Measurements from ENCODE around the gene CHST13. TPM values are rescaled to one million over a fixed set of nuclear protein-coding genes. Genes with fewer than 3 reads are reported as not detected.

Gene CHST13
- total RNA-seq, 3 donors from 2014 or later (not counting 1 experiment from before 2014, with no cell fraction given): 0.19 to 0.20 TPM; not detected in 1

GRCh38 chr3:126501054-126501453 is 22.9 kb upstream of the CHST13 start:
- no peak for TF ChIP-seq CTCF (IDR thresholded peaks at IDR 0.05)
- no peaks in the 10 kb centered on the region for H3K36me3 Mint-ChIP-seq
- no peak overlapping the region for H3K27ac Mint-ChIP-seq
- Histone ChIP-seq H3K9me3 (ENCODE audit: control insufficient read depth, insufficient read depth, low read length) (no peaks in the 10 kb centered on the region), H3K4me3 (ENCODE audit: low read length) (no peak overlapping the region), H3K36me3 (ENCODE audit: control insufficient read depth, insufficient read depth, low read length) (no peaks in the 10 kb centered on the region), H3K27ac (ENCODE audit: low read length) (no peak overlapping the region), H3K4me1 (ENCODE audit: control insufficient read depth, insufficient read depth, low read length) (no peaks in the 10 kb centered on the region), H3K27me3 (ENCODE audit: control insufficient read depth, insufficient read depth, low read length) (no peaks in the 10 kb centered on the region)
- ATAC-seq (no peak), DNase-seq (no peak)
- 78% methylated on average over 5 of the region's 5 CpGs for WGBS (ENCODE audit: insufficient coverage)
- H3K4me3 Mint-ChIP-seq: no peak overlapping the region
- H3K4me1 Mint-ChIP-seq: peaks cover 0 to 6% of the 10 kb centered on the region in 2 donors
- no peaks in the 10 kb centered on the region for H3K9me3 Mint-ChIP-seq
- intact Hi-C loops (cut with micrococcal nuclease): no loop called here
- peaks cover 0 to 7% of the 10 kb centered on the region in 2 donors for H3K27me3 Mint-ChIP-seq (ENCODE audit: low read depth in 2 of 2)

- H3K9me3 ChIP-seq (ENCODE audit: control insufficient read depth, insufficient read depth, low read length): no peaks in the 10 kb centered on the region
- Mint-ChIP-seq H3K4me1 (peaks cover 0 to 6% of the 10 kb centered on the region in 2 donors), H3K36me3 (no peaks in the 10 kb centered on the region), H3K27me3 (ENCODE audit: low read depth in 2 of 2) (peaks cover 0 to 9% of the 10 kb centered on the region in 2 donors), H3K9me3 (no peaks in the 10 kb centered on the region), H3K27ac (no peak overlapping the region), H3K4me3 (no peak overlapping the region)
- no peaks in the 10 kb centered on the region for H3K36me3 ChIP-seq (ENCODE audit: control insufficient read depth, insufficient read depth, low read length)
- no peak overlapping the region for H3K27ac ChIP-seq (ENCODE audit: low read length)
- no peak for DNase-seq
- WGBS (ENCODE audit: insufficient coverage): 79% methylated on average over 7 of the region's 7 CpGs
- no peaks in the 10 kb centered on the region for H3K4me1 ChIP-seq (ENCODE audit: control insufficient read depth, insufficient read depth, low read length)
- intact Hi-C loops (cut with micrococcal nuclease): no loop called here
- ATAC-seq: no peak
- no peak overlapping the region for H3K4me3 ChIP-seq (ENCODE audit: low read length)
- no peak for TF ChIP-seq CTCF (IDR thresholded peaks at IDR 0.05)
- H3K27me3 ChIP-seq (ENCODE audit: control insufficient read depth, insufficient read depth, low read length): no peaks in the 10 kb centered on the region
Measured at GRCh38 chr3:126501736-126502135, 22.2 kb upstream of the CHST13 start.

GRCh38 chr3:126502656-126503055 is 21.3 kb upstream of the CHST13 start:
- H3K9me3 ChIP-seq (ENCODE audit: control insufficient read depth, insufficient read depth, low read length): no peaks in the 10 kb centered on the region
- Mint-ChIP-seq H3K36me3 (no peaks in the 10 kb centered on the region), H3K27me3 (ENCODE audit: low read depth in 2 of 2) (peaks cover 0 to 9% of the 10 kb centered on the region in 2 donors), H3K9me3 (no peaks in the 10 kb centered on the region), H3K4me3 (no peak overlapping the region), H3K27ac (no peak overlapping the region), H3K4me1 (no peaks in the 10 kb centered on the region)
- 97% methylated on average over 1 of the region's 1 CpG for WGBS (ENCODE audit: insufficient coverage)
- no peak overlapping the region for H3K27ac ChIP-seq (ENCODE audit: low read length)
- intact Hi-C loops (cut with micrococcal nuclease): no loop called here
- TF ChIP-seq CTCF (IDR thresholded peaks at IDR 0.05): no peak
- H3K27me3 ChIP-seq (ENCODE audit: control insufficient read depth, insufficient read depth, low read length): no peaks in the 10 kb centered on the region
- DNase-seq: no peak
- no peaks in the 10 kb centered on the region for H3K4me1 ChIP-seq (ENCODE audit: control insufficient read depth, insufficient read depth, low read length)
- no peaks in the 10 kb centered on the region for H3K36me3 ChIP-seq (ENCODE audit: control insufficient read depth, insufficient read depth, low read length)
- no peak for ATAC-seq
- no peak overlapping the region for H3K4me3 ChIP-seq (ENCODE audit: low read length)

GRCh38 chr3:126503701-126504100 is 20.3 kb upstream of the CHST13 start:
- Histone ChIP-seq H3K27me3 (ENCODE audit: control insufficient read depth, insufficient read depth, low read length) (no peaks in the 10 kb centered on the region), H3K36me3 (ENCODE audit: control insufficient read depth, insufficient read depth, low read length) (no peaks in the 10 kb centered on the region), H3K4me1 (ENCODE audit: control insufficient read depth, insufficient read depth, low read length) (no peaks in the 10 kb centered on the region), H3K4me3 (ENCODE audit: low read length) (no peak overlapping the region), H3K27ac (ENCODE audit: low read length) (no peak overlapping the region), H3K9me3 (ENCODE audit: control insufficient read depth, insufficient read depth, low read length) (no peaks in the 10 kb centered on the region)
- no peak for TF ChIP-seq CTCF (IDR thresholded peaks at IDR 0.05)
- Mint-ChIP-seq H3K36me3 (no peaks in the 10 kb centered on the region), H3K27me3 (ENCODE audit: low read depth in 2 of 2) (peaks cover 0 to 9% of the 10 kb centered on the region in 2 donors), H3K4me1 (no peaks in the 10 kb centered on the region), H3K27ac (no peak overlapping the region), H3K4me3 (no peak overlapping the region), H3K9me3 (no peaks in the 10 kb centered on the region)
- WGBS (ENCODE audit: insufficient coverage): 92% methylated on average over 10 of the region's 10 CpGs
- intact Hi-C loops (cut with micrococcal nuclease): no loop called here
- no peak for DNase-seq
- ATAC-seq: no peak

Measured in natural killer cell (primary cell).